Measurements from ENCODE around the gene IKBKG.
"Not testable (repeated sequence)": the region's sequence is repeated elsewhere in the genome, so short reads cannot be mapped to it uniquely, and the experiment has no call there.

Gene IKBKG

DNA sequence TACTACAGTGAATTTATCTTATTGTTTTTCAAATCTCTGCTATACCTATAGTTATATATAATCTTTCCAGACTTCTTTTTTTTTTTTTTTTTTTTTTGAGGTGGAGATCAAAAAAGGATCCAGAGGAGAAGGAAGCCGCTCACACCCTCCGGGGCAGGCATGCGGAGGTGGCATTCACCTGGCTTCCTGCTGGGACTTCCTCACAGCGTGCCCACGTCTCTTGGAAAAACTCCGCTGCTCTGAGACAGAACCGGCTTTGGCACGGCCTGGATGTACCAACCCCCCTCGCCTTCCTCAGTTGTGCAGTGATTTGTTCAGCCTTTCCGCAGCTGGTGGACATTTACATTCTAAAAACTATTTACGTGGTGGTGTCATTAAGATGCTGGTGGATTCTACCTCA lies 60.6 kb downstream of the IKBKG start:
- not testable (repeated sequence) for DNase-seq

DNA sequence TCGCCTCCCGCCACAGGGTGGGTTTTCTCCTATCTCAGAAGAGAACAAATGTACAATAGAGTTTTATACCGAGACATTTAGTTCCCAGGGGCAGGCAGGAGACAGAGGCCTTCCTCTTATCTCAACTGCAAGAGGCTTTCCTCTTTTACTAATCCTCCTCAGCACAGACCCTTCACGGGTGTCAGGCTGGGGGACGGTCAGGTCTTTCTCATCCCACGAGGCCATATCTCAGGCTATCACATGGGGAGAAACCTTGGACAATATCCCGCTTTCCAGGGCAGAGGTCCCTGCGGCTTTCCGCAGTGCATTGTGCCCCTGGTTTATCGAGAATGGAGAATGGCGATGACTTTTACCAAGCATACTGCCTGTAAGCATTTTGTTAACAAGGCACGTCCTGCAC lies 61.4 kb downstream of the IKBKG start:
- DNase-seq, result not testable (repeated sequence)

DNA sequence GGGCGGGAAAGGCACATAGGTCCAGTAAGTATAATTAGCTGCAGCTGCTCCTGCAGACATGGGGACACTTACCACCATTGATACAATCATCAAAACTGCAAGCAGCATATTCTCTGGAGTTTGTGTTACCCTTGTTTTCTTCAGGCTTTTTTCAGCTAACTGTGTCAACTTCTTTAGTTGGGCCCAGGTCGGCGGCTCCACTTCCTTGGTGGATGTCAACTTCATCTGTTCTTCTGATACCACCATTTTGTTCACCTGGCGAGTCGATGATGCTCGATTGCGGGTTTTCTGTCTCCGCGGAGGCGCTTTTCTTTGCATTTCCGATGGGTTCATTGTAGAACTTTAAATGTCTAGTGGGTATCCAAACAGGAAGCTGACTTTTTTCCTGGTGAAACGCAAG lies 63.7 kb downstream of the IKBKG start:
- not testable (repeated sequence) for DNase-seq

- DNase-seq, result not testable (repeated sequence)
These were observed 66.2 kb downstream of the IKBKG start for GRCh38 chrX:154613586-154613985.

Data from activated CD4-positive, CD25-positive, alpha-beta regulatory T cell treated with anti-CD3 and anti-CD28 coated beads, Interleukin-2, amount 50 U/mL, for 72 hours (primary cell).